SU-DHL-6 (cell line): ENCODE results near the gene ALK.

Experiments used
- EZH2phosphoT487 ChIP-seq: fragments of 200-600 bp; sonication (generic), shearing (Covaris generic); conservative IDR thresholded peaks from 2 replicates; pipeline ENCODE4 v1.6.1; 2018; ENCODE audit warnings: mild to moderate bottlenecking, antibody characterized with exemption, low read length, moderate library complexity, mixed read lengths
- TF ChIP-seq, protein P1 (sequence below): fragments of 200-600 bp; sonication (generic); IDR thresholded peaks from one replicate; pipeline ENCODE4 v1.5.1; 2017; ENCODE audit warnings: antibody characterized with exemption, mild to moderate bottlenecking, low read length, moderate library complexity; ENCODE audit not compliant: insufficient read depth, poor library complexity, severe bottlenecking

DNA sequence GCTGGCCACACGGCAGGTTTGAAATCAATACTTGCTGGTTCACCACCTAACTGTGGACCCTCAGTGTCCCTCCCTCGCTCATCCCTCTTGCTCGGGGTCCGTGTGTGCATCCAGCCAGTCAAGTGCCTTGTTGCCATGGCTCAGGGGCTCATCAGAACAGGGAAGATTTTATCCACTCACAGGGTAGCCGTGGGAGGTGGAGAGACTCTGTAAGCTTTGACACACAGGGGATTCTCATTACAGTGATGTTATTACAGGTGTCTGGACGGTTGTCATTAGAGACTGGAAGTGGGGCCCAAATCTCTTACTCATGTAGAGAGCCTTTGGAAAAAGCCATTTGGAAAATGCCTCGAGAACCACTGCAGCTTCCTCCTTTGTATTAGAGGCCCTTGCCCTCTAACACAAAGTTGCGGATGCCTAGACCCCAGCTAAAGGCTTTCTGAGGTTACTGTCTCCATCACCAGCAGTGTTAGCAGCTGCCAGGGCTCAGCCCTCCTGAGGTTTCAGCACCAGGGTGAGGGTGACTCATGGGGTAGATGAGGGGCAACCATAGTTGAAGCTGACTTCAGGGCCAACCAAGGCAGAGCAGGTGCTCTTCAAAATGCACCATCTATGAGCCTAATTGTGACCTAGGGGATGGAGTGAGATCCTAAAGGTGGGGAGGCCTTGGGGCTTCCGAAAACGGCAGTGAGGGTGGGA, 610.6 kb downstream of the ALK start:
- TF ChIP-seq, protein P1, sequence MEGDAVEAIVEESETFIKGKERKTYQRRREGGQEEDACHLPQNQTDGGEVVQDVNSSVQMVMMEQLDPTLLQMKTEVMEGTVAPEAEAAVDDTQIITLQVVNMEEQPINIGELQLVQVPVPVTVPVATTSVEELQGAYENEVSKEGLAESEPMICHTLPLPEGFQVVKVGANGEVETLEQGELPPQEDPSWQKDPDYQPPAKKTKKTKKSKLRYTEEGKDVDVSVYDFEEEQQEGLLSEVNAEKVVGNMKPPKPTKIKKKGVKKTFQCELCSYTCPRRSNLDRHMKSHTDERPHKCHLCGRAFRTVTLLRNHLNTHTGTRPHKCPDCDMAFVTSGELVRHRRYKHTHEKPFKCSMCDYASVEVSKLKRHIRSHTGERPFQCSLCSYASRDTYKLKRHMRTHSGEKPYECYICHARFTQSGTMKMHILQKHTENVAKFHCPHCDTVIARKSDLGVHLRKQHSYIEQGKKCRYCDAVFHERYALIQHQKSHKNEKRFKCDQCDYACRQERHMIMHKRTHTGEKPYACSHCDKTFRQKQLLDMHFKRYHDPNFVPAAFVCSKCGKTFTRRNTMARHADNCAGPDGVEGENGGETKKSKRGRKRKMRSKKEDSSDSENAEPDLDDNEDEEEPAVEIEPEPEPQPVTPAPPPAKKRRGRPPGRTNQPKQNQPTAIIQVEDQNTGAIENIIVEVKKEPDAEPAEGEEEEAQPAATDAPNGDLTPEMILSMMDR, result no peak
- no peak for TF ChIP-seq EZH2phosphoT487
